ENCODE measurements around the gene XPO1.

The XPO1 gene

DNA sequence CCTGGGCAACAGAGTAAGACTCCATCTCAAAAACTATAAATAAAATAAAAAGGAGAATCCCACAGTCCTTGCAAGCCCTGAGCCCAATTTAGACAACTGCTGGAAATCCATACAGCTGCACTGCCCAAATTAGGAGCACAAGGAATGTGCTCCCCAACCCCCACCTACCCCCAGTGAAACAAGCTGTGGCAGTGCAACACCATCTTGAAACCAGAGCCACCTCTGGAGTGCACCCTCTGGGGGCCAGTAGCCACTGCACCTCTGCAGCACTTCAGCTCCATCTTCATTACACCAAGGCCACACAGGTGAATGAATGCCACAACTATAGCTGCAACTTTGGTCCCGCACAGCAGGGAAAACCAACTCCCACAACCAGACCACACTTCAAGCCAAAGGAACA is 104.5 kb downstream of the XPO1 start:
- DNase-seq (ENCODE audit: low read depth) = no peak

DNA sequence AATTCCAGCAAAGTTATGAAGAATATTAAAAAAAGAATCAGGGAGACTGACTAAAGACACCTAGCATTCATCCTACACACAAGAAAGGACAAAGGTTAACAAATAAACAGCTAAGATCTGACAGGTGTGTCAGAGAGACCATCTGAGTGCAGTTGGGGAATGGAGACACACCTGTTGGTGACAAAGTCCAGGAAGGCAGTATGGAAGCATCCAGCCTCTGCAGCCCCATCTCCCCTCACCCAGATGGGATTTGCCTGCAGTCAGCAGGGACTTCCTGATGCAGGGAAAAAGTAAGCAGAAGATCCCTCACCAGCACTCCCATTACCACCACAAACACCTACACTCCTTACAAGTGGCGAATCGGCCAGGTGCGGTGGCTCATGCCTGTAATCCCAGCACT is 105.2 kb downstream of the XPO1 start:
- no peak for DNase-seq (ENCODE audit: low read depth)

DNA sequence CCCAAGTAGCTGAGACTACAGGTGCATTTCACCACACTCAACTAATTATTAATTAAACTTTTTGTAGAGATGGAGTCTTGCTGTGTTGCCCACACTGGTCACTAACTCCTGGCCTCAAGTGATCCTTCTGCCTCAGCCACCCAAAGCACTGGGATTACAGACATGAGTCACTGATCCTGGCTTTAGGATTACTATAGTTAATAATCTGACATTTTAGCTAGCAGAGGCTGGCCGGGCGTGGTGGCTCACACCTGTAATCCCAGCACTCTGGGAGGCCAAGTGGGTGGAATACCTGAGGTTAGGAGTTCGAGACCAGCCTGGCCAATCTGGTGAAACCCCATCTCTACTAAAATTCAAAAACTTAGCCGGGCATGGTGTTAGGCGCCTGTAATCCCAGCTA is 106.8 kb downstream of the XPO1 start:
- no peak for DNase-seq (ENCODE audit: low read depth)
